HG02610 (cell line): ENCODE data around the gene CYTH2.
A peak's percentile ranks its signal among the peaks of the same experiment; 100 is the strongest.

Experiments
- ATAC-seq: cut with Tn5 transposase; IDR thresholded peaks from one replicate; pipeline ENCODE4 v1.9.1; 2021; ENCODE audit warnings: mild to moderate bottlenecking, moderate library complexity; ENCODE audit not compliant: unreplicated experiment

Gene CYTH2

DNA sequence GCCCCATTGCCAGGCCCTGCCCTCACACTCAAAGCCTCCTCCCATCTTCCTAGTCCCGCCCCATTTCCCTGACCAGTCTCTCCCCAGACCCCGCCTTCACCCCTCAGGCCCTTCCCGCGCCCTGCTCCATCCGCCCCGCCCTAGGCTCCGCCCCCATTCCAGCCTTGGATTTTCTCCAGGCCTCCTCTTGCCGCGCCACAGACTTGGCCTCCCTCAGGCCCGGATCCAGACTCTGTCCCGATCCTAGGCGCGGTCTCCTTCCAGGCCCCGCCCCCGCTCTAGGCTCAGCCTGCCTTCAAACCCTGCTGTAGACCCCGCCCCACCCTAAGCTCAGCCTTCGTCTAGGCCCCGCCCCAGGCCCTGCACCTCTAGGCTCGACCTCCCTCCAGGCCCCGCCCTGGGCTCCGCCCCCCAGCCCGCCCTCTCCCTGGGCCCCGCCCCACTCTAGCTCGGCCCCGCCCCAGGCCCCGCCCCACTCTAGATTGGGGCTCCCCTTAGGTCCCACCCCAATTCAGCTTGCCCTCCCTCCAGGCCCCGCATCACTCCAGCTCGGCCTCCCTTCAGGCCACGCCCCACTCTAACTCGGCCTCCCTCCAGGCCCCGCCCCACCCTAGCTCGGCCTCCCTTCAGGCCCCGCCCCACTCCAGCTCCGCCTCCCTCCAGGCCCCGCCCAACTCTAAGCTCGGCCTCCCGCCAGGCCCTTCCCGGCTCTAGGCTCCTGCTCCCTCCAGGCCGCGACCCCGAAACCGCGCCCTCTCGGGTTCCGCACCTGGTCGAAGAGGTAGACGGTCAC lies 24.0 kb downstream of the CYTH2 start:
- ATAC-seq, result peak; percentile 64

GRCh38 chr19:48493718-48494401 lies 24.7 kb downstream of the CYTH2 start:
- no peak for ATAC-seq

DNA sequence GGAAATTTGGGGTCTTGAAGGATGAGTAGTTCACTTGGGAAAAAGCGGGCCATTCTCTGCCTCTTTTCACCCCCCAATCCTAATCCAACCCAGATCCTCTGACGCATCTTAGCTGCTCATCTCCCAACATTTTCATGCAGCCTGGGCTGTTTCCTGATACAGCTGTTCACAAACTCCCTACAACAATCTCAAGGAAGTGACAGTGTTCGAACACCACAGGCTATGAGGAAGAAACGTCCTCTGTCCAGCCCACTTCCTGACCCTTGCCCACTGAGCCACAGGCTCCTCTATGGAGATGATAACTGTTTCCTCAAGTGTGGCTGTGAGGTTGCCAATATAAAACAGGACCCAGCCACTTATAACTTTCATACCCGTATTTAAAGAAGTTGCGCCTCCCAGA lies 26.2 kb downstream of the CYTH2 start:
- ATAC-seq, result no peak

DNA sequence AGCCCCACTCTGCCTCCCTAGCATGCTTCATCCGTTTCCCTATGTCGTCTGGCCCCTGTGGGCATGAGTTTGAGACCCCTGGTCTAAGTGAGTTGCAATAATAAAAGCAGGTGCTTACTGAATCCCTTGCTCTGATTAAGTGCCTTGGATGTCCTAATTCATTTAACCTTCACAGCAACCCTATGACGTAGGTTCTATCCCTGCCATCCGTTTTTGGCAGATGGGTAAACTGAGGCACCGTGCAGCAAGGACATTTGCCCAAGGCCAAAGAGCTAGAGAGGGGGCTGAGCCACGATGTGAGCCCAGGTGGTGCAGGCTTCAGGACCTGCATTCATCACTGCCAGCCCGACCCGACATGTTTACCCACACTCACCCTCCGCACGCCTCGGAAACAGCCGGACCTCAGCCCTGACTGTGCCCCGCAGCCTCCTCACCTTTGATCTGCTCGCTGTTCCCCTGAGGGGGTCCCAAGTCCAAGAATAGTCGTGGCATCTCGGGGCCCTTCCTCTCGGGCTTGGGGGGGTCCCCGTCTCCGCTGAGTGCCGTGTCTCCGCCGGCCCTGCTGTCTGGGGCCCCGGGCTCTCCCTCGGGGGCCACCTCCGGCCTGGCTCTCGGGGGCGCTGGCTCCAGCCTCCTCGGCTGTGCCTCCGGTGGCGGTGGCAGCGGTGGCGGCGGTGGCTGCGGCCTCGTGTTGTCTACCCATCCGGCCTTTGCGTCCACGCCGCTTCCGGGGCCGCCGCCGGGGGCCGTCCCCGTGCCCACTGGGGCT lies 28.0 kb downstream of the CYTH2 start:
- no peak for ATAC-seq

- no peak for ATAC-seq
These were observed 28.8 kb downstream of the CYTH2 start for GRCh38 chr19:48497728-48498594.

- no peak for ATAC-seq
These were observed 29.6 kb downstream of the CYTH2 start for GRCh38 chr19:48498595-48499311.

DNA sequence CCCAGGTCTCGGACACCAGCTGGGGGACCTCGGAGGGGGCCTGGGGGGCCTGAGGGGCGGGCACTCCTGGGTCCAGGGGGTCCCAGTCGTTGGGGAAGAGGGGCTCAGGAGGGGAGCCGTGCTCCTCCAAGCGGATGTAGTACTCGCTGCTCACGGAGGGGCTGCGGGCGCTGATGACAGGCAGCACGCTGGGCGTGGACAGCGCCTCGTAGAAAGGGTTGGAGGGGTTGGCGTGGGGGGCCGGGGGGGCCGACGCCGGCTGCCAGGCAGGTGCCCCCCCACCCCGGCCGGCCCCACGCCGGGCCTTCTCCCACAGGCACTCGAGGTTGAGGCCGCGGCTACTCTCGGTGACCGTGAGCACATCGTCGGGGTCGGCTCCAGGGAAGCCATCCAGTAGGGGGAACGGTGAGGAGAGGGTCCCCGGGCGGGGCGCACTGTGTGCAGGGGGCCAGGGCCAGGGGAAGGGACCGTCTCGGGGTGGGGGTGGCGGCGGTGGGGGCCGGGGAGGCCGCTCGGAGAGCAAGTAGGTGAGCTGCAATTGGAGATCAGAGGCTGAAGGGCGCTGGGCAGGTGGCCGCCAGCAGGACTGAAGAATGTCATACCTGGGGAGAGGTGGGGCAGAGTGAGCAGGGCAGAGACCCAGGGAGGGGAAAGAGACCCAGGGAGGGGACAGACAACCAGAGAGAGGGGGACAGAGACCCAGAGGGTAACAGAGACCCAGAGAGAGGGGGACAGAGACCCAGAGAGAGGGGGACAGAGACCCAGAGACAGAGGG lies 30.3 kb downstream of the CYTH2 start:
- no peak for ATAC-seq

GRCh38 chr19:48500830-48501493 lies 31.8 kb downstream of the CYTH2 start:
- ATAC-seq, result no peak

DNA sequence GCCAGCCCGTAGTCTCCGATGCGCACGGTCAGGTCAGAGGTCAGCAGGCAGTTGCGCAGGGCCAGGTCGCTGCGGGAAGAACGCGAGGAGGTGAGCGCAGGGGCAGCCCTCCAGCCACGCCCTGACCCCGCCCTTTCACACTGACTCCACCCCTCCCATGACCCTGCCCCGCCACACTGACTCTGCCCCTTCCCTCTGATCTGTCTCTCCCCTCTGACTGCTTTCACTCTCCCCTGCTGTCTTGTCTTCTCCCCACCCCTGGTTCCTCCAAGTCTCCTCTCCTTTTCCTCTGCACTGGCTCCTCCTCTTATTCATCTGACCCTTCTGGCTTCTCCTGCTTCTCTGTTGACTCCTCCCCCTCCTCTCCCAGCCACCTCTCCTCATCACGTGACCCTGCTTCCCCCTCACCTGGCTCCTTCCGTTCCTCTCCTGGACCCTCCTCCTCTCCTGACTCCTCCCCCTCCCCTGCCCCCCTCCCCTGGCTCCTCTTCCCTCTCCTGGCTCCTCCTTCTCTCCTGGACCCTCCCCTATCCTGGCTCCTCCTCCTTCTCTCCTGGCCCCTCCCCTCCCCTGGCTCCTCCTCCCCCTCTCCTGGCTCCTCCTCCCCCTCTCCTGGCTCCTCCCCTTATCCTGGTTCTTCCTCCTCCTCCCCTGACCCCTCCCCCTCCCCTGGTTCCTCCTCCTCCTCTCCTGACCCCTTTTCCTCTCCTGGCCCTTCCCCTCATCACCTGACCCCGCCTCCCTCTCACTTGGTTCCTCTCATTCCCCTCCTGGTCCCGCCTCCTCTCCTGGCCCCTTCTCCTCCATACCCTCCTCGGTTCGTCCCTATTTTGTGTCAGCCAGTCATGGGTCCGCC lies 32.6 kb downstream of the CYTH2 start:
- no peak for ATAC-seq

GRCh38 chr19:48502350-48503018 lies 33.3 kb downstream of the CYTH2 start:
- no peak for ATAC-seq

GRCh38 chr19:48506138-48506733 lies 37.1 kb downstream of the CYTH2 start:
- no peak for ATAC-seq

DNA sequence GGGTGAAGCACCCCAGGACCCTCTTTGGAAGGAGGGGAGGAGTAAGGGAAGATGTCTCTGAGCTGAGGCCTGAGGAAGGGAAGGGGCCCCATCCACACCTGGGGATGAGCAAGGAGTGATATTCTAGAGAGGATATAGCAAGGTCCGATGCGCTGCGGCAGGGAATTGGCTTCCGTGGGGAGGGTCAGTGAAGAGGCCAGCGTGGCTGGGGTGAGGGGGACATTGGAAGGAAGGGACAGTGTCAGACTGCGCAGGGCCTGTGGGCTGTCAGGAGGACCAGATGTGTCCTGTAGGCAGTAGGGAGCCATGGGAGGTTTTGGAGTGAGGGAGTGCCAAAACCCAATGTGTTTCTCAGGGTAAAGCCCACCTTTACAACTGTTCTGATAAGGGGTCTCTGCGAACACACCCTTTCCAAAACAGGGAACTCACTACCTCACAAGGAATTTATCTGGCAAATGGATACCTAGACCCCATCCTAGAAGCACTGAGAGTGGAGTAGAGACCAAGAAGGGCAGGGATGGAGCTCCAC lies 38.8 kb downstream of the CYTH2 start:
- no peak for ATAC-seq

GRCh38 chr19:48508729-48509411 lies 39.7 kb downstream of the CYTH2 start:
- ATAC-seq, result no peak

DNA sequence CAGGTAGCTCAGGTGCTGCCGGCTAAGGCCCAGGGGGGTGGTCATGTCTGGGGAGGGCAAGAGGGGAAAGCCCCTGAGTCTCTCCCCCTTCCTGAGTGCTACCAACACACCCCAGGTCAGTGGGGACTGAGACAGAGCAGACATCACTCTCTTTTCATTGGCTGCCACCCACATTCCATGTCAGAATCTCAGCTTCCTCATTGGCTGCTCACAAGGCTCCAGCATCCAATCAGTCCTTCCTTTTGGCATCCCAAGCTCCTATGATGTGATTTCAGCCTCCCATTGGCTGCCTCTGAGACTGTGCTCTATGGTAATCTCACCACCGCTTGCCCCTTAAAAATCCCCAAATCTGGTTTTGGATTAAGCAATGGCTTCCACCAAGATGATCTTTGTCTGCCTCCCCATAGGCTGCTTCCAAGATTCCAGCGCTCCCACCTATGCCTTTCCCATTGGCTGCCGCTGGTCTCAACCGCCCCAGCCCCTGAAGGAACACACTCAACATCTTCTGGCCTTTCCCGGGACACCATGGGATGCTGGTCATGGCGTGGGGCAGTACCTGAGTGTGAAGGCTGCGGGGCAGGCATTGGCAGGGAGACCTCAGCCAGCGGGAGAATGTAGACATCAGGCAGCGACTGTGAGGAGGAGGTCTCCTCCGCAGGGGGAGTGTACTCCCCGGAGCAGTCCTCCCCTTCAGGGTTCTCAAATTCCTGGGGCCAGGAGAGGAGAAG lies 40.5 kb downstream of the CYTH2 start:
- ATAC-seq, result no peak
